HG03103 (cell line): ENCODE data around the gene SNRPA1.

ENCODE experiments used
- ATAC-seq: cut with Tn5 transposase; IDR thresholded peaks from one replicate; pipeline ENCODE4 v1.9.1; 2021; ENCODE audit warnings: low read depth; ENCODE audit not compliant: unreplicated experiment

The SNRPA1 gene

DNA sequence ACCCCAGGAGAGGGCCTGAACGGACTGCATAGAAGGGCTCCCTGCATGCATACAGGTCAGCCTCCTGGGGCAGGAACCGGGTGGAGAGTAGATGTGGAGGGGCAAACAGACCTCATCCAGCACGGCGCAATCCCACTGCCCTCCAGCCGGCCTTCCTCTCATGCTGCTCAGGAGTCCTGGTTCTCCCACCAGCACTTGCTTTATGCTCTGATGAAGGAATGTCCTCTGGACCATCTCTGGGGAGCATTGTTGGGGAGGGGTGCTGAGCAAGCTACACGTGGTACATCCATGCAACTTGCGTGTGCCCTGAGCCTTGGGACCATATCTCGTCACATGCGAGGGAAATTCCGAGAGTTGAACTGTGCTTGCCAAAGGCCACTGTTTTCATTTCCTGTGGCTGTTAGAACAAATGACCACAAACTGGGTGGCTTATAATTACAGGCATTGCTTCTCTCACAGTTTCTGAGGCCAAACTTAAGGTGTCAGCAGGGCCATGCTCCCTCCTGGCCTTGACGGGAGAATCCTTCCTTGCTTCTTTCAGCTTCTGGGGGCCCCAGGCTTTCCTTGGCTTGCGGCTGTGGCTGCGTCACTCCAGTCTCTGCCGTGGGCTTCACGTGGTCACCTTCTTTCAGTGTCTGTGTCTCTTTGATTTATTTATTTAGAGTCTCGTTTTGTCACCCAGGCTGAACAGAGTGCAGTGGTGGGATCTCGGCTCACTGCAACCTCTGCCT, 30.0 kb downstream of the SNRPA1 start:
- ATAC-seq, result no peak

DNA sequence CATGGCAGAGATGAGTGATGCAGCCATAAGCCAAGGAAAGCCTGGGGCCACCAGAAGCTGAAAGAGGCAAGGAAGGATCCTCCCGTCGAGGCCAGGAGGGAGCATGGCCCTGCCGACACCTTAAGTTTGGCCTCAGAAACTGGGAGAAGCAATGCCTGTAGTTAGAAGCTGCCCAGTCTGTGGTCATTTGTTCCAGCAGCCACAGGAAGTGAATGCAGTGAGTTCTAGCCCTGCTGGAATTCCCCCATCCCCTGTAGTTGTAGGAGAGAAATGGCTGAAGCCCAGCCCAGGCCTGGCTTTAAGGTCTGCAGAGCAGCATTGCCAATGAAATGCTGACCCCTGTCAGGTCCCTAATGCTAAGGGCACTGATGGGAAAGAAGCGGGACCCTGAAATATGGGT, 31.0 kb downstream of the SNRPA1 start:
- ATAC-seq, result no peak

DNA sequence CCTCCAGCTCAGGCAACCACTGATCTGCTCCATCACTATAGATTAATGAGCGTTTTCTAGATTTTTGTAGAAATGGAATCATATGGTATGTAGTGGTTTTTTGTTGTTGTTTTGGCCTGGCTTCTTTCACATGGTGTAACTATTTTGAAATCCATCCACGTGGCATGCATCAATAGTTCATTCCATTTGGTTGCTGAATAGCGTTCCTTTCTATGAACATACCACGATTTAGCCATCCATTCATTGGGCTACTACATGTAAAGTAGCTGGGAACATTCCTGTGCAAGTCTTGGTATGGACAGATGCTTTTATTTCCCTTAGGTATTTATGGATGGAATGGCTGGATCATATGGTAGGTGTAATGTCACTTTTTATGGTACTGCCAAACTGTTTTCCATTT, 32.5 kb downstream of the SNRPA1 start:
- no peak for ATAC-seq

DNA sequence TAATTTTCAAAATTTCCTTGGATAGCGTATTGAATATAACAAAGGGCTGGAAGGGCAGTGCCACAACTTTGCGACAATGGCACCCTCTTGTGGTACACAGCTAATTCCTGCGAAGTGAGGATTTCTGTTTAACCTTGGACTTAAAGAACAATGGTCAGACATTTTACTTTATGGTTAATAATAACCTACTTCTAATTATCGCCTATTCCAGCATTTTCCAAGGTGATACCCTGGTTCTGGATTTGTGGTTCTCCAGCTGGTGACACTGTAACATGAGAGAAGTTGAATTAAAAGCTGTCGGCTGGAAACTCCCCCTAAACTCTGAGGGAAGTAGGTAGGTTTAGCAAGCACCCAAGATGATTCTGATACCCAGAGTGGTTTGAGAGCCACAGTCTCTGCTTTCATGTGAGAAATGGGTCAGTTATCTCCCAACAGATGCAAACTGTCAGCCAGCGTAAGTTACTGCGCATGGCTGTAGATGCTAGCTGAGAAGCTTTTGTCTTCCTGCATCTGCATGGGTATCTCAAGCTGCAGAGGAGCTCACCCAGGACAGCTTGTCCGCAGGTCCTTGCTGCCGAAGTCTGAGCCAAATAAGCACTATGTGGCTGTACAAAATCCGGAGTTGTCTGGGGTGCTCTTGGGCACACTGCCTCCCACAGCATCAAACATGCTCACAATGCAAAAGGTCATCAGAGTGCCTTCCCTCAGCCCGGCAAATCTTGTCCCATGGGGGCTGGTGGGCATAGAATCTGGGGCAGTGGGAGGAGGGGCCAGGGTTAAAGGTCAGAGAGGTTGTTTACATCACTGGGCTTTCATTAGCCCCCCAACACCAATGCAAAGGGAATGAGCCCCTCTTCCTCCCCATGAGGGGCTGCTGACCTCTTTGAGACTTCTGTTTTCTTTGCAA, 36.6 kb downstream of the SNRPA1 start:
- ATAC-seq, result no peak

DNA sequence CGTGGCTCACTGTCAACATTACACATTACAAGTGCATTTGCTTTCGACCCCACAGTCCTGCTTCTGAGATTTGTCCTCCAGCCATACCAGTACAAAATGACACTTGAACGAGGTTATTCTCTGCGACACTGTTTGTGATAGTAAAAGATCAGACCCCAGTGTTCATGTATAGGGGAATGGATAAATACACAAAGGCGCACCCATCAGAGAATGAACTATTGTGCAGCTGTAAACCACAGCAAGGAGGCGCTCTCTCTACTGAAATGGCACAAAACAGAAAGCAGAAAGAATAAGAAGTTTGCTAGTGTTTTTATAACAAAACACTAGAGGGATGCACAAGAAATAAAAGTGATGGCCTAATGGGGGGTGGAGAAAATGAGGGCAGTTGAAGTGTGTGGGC, 38.3 kb downstream of the SNRPA1 start:
- ATAC-seq, result no peak

DNA sequence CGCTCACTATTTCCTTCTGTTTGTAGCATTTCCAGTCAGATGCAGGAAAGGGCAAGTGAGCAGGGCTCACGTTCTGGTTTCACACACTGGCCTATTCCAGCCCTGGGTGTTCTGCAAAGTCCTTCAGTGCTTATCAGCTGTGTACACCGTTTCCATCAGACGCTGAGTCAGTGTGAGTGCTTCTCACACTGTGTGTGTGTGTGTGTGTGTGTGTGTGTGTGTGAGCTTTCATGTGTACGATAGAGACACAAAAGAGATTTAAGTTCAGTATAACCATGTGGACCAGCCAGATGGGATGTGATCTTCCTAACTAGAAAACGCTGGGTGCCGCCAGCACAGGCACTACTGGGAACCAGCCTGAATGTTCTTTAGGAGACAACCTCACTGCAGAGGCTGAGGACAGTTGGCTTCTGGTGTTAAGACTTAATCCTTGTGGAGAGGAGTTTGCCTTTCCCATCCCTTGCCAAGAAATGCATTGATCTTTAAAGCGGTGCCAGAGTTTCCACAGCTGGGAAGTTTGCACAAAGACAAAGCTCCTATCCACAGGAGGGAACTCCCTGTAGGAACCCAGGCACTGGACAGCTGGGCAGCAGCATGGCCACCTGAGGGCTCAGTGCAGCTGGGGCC, 39.3 kb downstream of the SNRPA1 start:
- ATAC-seq, result no peak

DNA sequence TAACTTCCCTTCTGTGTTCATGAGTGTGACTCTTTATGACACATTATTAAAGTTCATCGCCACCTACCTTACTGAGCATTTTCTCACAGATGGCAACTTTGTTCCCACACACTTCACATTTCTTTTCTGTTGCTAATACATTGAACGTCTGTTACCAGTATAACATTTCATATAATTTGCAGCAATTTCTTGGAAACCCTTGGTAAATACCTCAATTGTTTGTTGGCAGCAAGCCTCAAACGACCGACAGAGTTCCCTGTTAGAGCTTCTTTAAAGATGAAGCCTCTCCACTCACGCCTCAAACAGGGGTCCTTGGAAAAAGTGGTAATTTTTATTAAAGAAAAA, 40.0 kb downstream of the SNRPA1 start:
- ATAC-seq, result no peak

DNA sequence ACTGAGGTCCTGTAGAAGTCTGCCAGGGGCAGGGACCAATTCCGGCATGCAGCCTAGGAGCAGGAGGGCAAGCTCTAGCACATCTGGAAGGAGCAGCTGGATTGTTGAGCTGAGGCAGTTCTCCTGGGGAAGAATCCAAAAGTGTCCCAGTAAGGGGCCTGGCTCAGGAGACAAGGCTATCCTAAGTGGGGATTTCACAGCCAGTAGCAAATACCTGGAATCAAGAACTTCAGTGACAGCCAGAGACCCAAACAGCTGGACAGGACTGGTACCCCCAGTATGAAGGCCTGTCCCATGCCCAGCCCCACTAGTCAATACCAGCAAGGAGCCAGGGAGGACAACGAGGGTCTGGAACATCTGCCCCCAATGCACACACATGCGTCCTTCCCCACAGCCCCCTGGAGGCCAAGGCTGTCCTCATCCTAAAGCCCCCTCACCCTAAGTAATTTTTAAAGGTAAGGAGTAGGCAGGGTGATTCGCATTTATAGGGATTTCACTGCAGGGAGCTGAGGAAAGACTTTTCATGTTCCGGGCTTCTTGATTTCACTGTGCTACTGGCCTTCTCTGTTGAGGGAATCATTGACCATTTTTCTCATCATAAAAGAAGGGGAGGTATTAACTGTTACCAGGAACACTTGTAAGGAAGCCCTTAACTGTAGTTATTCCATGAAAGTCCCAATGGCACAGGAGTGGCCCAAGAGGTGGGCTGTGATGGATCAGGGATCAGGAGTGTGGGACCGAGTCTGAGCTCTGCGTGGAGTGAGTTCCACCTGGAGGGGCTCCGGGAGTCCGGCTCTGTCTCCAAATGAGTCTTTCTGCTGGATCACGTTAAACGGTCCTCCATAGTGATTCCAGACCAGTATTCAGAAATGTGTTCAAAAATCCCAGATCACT, 40.6 kb downstream of the SNRPA1 start:
- no peak for ATAC-seq

DNA sequence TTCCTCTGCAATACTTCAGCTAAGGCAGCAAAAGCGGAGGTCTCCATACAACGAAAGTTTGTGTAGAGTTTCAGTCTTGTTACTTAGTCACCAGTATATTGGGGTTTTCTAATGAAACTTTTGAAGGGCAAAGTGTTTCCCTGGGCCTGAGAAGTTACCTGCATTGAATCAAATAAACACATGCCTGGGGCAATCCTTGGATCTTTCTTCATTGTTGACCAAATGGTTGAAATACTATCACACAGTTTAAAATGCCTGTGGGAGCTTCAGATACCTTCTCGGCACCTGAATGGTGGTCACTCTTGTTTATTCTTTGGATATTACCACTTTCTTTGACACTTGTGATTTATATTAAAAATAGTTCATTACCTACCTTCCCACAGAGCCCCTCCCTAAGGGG, 42.2 kb downstream of the SNRPA1 start:
- no peak for ATAC-seq

DNA sequence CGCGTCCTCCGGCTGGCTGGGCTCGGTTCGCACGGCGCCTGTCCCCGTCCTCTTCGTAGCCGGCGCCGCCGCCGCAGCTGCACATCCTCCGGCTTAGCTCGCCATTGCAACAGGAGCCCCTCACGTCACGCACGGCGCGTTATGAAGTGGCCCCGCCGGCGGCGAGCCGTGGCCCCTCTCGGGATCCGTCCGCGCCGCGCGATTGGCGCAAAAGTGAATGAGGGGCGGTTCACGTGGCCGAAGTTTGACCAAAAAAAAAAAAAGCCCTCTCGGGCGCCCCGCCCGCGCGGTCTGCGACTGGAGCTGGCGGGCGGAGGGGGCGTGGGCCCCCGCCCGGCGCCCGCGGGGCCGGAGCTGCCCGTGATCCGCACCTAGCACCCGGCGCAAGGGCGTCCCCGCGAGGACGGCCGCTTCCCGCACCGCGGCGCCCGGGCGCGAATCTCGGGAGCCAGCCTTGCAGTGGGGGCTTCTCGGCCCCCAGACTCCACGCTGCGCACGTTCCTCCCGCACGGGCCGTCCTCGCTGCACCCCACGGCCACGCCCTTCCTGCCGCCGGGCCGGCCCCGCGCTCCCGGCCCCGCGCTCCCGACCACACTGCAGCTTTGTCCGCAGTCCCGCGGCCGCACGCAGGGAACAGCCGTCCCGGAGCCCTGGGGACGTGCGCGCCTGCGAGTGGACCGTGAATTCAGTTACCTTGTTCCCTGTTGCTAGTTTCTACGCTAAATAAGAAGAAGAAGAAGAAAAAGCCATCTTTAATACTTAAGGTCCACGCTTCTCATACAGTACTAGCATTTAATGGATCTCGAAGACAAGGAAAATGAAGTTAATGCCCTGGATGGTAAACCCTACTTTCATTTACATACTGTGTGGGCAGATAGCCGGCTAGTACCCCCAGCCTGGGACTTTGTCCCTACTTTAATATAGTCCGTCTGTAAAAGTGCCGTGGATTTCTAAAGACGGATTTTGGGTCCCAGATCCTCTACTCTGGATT, 42.9 kb downstream of the SNRPA1 start, which contains the start of gene CHSY1:
Gene CHSY1, minus strand, starts transcription at position 219 of the 991 bp plus-strand sequence. CDS start 592 bp downstream, outside the sequence.
- ATAC-seq, result peak; percentile 66

DNA sequence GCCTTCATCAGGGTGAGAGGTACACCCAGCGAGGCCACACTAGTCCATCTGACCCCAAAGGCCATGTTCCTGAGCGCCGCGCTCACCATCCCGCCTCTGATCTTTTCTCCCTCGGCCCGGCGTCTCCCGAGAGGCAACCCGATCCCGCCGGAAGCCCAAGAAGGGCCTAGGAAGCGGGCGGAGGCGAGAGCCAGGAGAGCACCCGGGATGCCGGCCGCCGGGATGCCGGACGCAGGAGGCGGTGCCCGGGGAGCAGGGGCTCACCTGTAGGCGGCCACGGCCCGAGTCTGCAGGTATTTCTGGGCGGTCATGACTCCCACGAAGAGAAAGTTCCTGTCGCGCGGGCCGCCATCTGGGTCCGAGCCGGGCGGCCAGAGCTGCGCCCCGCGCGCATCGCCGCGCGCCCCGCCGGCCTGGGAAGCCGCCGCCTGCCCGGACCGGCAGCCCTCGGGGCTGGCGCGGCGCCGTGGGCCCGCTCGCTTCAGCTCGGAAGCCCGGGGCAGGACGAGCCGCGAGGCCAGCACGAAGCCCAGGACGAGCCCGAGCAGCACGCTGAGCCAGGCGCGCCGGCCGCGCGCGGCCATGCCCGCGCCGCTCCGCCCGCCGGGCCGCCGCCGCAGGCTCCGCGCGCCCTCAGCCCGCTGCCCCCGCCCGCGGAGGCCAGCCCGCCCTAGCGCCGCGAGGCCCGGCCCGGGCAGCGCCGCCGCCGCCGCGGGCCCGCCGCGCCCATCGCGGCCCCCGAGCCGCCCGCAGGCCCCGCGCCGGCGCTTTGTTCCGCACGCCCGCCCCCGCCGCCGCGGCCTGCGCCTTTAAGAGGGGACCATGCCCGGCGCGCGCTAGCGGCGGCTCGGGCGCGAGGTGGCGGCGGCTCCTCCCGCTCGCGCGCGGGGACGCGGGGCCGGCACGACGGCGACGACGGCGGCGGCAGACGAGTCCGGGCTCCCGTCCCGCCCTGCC, 43.9 kb downstream of the SNRPA1 start:
- peak; percentile 21 for ATAC-seq

DNA sequence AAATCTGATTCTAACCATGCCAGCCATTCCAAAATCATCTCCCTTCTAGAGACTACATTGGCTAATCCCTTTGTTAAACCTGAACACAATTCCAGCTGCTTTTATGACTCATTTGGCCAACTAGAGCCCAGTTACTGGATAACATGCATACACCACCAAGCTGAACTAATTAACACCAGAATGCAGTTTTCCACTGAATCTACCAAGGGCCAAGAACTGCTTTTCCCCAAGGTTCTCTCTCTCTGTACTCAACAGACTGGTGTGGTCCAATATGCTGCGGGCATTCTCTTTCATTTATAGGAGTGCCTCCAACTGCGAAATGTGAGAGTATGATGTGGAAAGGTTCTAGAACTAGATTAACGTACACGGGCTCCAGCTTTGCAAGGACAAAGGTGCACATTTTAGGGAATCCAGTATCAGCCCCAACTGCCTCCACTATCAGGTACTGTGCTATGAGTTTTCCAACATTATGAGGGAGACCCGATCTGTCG, 44.7 kb downstream of the SNRPA1 start:
- no peak for ATAC-seq

DNA sequence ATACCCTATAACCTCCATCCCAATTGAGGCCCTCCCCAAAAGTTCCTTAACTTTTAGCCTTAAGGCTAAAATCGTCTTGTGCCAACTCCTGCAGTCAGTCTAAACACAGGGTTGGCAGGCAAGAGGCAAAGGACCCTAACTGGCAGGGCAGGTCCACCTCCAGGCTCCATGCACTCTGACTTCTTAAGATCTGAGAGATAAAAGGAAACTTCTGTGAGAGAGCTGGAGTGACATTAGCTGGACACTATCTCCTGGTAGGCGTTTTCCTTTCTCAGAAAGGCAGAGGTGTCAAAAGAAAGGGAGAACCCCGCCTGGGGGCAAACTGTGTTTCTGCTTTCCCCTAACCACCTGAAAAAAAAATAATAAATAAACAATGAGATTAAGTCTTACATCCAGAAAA, 46.8 kb downstream of the SNRPA1 start:
- no peak for ATAC-seq

DNA sequence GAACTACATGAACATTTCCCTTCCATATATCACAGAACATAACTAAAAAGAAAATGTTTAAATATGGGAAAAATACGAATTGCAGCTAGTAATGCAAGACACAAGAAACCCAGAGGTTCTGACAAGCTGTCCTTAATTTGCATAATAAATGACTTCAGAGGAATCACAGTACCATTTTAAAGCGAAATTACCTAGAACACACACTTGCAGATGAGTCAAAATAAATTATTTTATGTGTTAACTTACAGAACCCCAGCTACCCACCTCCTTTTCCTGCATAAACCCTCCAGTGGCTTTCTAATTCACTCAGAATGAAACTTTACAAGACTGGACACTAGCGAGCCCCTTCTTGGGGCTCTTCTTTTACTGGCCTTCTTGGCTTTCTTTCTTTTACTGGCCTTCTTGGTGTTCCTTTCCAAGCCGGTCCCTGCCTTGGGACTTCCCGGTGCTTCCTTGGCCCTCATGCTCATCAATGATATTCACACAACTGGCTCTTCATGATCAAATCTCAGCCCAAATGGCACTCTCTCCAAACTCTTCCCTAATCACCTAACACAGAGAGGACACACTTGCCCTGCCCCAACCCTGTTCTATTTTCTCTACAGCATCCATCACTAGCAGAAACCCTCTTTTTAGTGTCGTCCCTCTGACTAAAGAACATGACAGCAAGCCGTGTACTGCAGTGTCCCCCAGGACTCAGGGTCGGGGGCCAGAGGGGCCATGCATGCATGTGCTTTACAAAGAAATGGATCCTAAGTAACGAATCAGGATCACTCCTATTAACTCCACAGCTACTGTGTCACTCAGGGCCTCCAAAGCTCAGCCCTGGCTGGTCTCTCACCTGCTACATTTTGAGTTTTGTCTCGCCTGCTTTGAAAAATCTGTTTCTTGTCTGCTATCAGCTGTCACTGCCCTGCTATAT, 48.0 kb downstream of the SNRPA1 start:
- no peak for ATAC-seq

DNA sequence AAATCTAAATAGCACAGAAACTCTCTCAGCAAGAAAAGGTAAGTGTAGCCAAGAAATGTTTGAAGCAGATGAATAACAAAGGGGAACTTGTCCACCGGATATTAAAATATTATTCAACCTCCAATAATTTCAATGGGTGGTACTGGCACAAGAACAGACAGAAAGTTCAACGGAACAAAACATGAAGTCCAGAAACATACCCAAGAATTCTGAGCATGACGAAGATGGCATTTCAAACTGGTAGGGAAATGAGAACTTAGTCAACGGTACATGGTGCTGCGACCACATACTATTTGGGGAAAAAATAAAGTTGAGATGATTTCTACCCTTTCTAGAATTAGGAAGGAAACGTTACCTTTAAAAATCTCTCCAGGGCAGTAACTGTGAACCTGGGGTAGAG, 48.7 kb downstream of the SNRPA1 start:
- ATAC-seq, result no peak

DNA sequence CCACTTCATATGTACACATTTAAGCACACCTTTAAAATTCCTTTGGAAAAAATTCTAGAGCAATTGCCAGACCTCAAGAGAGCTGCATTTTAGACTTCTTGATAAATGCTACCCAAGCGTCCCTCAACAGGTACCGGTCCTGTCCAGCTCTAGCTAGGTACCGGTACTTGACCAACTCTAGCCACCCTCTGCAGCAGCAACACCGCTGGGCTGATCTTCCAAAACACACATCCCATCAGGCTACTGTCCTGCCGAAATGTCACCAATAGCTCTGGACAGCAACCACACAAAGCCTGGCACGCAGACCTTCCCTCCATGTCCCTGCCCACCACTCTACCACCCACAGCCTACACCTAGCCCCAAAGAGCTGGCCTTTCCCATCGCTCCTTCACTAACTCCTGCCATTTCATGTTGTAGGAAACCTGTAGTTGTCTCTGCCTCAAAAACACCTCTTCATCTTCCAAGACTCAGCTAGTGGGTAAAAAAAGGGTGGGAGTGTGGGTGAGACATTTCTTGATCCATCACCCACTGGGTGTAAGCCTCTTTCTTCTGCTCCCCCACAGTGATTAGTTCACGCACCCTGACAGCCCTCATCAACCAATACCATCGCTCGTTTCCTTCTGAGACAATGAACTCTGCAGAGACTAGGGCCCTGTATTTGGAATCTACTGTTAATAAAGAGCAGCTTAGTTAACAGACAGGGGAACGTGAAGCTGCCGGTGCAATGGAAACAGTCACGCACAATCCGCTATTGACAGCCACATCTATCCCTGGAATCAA, 50.0 kb downstream of the SNRPA1 start:
- ATAC-seq, result no peak
